Tibial nerve (tissue), 4 donors: ENCODE results near the gene NUP98. TPM values are rescaled to one million over a fixed set of nuclear protein-coding genes. Genes with fewer than 3 reads are reported as not detected.

Experiments
- DNase-seq, 2 donors: peaks; one replicate each; pipeline ENCODE4 v3.0.0-alpha.2; 2019; ENCODE audit warnings: low spot score in 2 of 2
- H3K27ac ChIP-seq, 4 donors: fragments of 200-600 bp; sonication (generic) in 3 of 4; one replicate each; pipeline ENCODE4 v1.5.1; 2017 to 2019; ENCODE audit warnings: mild to moderate bottlenecking in 1 of 4
- H3K27me3 ChIP-seq, 2 donors: fragments of 200-600 bp; sonication (generic) in 1 of 2; one replicate each; pipeline versions ENCODE4 v1.5.1 to v1.6.0; 2017 to 2019
- H3K36me3 ChIP-seq, 3 donors: fragments of 200-600 bp; sonication (generic); one replicate each; pipeline ENCODE4 v1.5.1; 2018 to 2019
- H3K4me1 ChIP-seq, 4 donors: fragments of 200-600 bp; sonication (generic) in 3 of 4; one replicate each; pipeline ENCODE4 v1.5.1; 2017 to 2019
- H3K4me3 ChIP-seq, 4 donors: fragments of 200-600 bp; sonication (generic) in 3 of 4; one replicate each; pipeline ENCODE4 v1.5.1; 2017 to 2019; ENCODE audit warnings: mild to moderate bottlenecking in 1 of 4, moderate library complexity in 1 of 4
- H3K9me3 ChIP-seq, 4 donors: fragments of 200-600 bp; sonication (generic) in 3 of 4; one replicate each; pipeline ENCODE4 v1.5.1; 2017 to 2019
- EP300 ChIP-seq, 2 donors: sonication (generic); formaldehyde crosslinking; IDR thresholded peaks; one replicate each; pipeline ENCODE4 v1.6.1; 2017; ENCODE audit warnings: antibody characterized with exemption in 2 of 2, mild to moderate bottlenecking in 1 of 2
- POLR2A ChIP-seq, 2 donors: fragments of 450-650 bp; IDR thresholded peaks; one replicate each; pipeline ENCODE4 v1.6.1; 2017; ENCODE audit warnings: antibody characterized with exemption in 2 of 2, mild to moderate bottlenecking in 2 of 2, moderate library complexity in 2 of 2
- WGBS, 2 donors: methylation state at CpG; one replicate each; pipeline ENCODE4 v1.1.5; 2018; 5-methylcytosine and 5-hydroxymethylcytosine counted together
- total RNA-seq, 4 donors: library from RNA; depleted of rRNA; stranded (reverse); fragments of >200 nt; gene quantifications; one replicate each; pipeline ENCODE4 v1.1.0, GENCODE V29; 2016
- TF ChIP-seq, protein P1 (sequence below), 5 experiments: fragments of 200-600 bp in 3 of 5; fragments of 450-650 bp in 2 of 5; sonication (generic) in 3 of 5; IDR thresholded peaks; one replicate each; pipeline ENCODE4 v1.5.1; 2016 to 2019; ENCODE audit warnings: antibody characterized with exemption in 5 of 5, mild to moderate bottlenecking in 3 of 5, moderate library complexity in 2 of 5

Gene NUP98
- total RNA-seq, 4 donors from 2014 or later = 75.3 to 193 (median 115) TPM

DNA sequence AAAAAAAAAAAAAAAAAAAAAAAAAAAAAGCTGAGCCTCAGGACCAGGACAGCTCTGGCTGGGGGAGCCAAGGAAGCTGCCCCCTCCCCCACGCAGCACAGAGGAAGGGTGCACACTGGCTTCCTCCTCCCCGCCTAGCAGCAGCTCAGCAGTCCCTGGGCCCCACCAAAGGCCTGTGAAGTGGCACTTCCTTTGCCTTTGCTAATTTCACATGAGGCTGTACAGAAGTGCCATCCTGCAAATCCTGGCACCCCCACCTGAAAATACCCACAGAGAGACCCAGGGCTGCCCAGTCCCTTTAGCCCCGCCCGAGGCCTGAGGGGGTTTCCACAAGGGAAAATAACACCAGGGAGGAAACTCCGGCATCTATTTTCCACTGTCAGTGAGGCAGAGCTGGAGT lies 39.5 kb upstream of the NUP98 start:
- H3K36me3 ChIP-seq = peaks cover 0 to 9% (median 0%) of the 10 kb centered on the region in 3 donors
- no peaks in the 10 kb centered on the region for H3K9me3 ChIP-seq
- 64 to 81% methylated on average over 5 of the region's 5 CpGs for WGBS, 2 donors
- H3K4me3 ChIP-seq = peak overlapping the region in 1 of 4 donors; percentile 15
- H3K27ac ChIP-seq = peak overlapping the region in 2 of 4 donors; percentile 36 to 43
- H3K27me3 ChIP-seq = no peaks in the 10 kb centered on the region
- H3K4me1 ChIP-seq = peaks cover 0 to 84% (median 50%) of the 10 kb centered on the region in 4 donors
- TF ChIP-seq, protein P1, sequence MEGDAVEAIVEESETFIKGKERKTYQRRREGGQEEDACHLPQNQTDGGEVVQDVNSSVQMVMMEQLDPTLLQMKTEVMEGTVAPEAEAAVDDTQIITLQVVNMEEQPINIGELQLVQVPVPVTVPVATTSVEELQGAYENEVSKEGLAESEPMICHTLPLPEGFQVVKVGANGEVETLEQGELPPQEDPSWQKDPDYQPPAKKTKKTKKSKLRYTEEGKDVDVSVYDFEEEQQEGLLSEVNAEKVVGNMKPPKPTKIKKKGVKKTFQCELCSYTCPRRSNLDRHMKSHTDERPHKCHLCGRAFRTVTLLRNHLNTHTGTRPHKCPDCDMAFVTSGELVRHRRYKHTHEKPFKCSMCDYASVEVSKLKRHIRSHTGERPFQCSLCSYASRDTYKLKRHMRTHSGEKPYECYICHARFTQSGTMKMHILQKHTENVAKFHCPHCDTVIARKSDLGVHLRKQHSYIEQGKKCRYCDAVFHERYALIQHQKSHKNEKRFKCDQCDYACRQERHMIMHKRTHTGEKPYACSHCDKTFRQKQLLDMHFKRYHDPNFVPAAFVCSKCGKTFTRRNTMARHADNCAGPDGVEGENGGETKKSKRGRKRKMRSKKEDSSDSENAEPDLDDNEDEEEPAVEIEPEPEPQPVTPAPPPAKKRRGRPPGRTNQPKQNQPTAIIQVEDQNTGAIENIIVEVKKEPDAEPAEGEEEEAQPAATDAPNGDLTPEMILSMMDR (IDR thresholded peaks at IDR 0.05) = no peak
- TF ChIP-seq EP300 (IDR thresholded peaks at IDR 0.05) = no peak
- DNase-seq = no peak

DNA sequence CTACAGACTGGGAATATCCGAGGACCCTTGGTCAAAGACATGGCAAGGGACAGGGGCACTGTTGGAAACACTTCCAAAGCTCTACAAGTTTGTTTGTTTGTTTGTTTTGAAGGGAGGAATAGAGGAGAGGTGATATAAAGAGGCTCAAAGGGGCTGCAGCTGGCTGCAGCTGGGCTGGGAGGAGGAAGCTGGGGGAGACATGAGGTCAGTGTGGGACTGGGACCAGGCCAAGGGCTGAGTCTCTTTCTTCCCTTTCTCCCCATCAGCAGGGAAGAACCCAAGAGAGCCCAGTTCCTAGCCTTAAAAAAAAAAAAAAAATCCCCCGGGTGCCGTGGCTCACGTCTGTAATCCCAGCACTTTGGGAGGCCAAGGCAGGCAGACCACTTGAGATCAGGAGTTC lies 38.4 kb upstream of the NUP98 start:
- no peak overlapping the region for H3K4me3 ChIP-seq
- no peaks in the 10 kb centered on the region for H3K9me3 ChIP-seq
- TF ChIP-seq POLR2A (IDR thresholded peaks at IDR 0.05) (no peak), EP300 (IDR thresholded peaks at IDR 0.05) (no peak)
- TF ChIP-seq, protein P1 (IDR thresholded peaks at IDR 0.05) = no peak
- peaks cover 0 to 17% (median 0%) of the 10 kb centered on the region in 3 donors for H3K36me3 ChIP-seq
- H3K27ac ChIP-seq = peak overlapping the region in 2 of 4 donors; percentile 52 to 71
- peaks cover 0 to 85% (median 59%) of the 10 kb centered on the region in 4 donors for H3K4me1 ChIP-seq
- 62% methylated on average over 4 of the region's 4 CpGs for WGBS, 2 donors
- no peak for DNase-seq
- H3K27me3 ChIP-seq = no peaks in the 10 kb centered on the region

DNA sequence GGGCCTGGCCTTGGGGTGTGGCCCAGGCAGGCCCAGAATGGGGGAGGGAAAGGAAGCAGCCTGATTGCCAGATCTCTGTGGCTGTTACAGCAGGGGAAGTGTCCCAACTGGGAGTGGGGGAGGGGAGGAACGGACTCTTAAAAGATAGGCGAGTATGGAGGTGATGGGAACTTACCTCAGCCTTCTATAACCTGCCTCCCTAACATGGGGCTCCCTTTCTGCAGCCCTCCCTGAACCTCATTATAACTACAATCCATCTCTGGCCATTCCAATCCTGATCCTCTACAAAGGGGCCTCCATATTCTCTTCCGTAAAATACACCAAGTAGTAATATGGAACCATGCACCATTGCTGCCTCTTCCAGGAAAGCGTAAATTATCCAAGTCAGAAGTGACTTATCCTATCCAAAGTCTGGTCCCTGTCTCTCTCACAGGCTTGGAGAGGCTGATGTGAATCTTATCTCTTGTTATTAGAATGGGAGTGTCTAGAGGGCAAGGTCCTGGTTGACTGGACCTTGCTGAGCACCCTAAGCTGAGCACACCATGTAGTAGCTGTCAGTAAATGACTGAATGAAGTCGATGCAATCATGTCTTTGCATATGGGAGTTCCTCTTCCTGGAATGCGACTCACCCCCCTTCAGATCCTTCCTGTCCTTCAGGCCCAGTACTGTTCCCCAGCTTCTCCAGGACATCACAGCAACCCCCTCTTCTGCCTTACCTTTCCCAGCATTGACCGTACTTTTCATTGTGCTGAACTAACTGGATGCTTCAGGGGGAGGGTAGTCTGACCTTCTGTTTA lies 37.5 kb upstream of the NUP98 start:
- Histone ChIP-seq H3K36me3 (peaks cover 0 to 26% (median 0%) of the 10 kb centered on the region in 3 donors), H3K27me3 (no peaks in the 10 kb centered on the region), H3K4me1 (peaks cover 0 to 81% (median 59%) of the 10 kb centered on the region in 4 donors), H3K27ac (peak overlapping the region in 3 of 4 donors; percentile 21 to 71 (median 52)), H3K9me3 (no peaks in the 10 kb centered on the region), H3K4me3 (no peak overlapping the region)
- TF ChIP-seq POLR2A (IDR thresholded peaks at IDR 0.05) = no peak
- peak in 1 of 2 donors; percentile 33 for TF ChIP-seq EP300 (IDR thresholded peaks at IDR 0.05)
- WGBS, 2 donors = 74 to 78% methylated on average over 7 of the region's 7 CpGs
- DNase-seq = peak; percentile 27 to 63

- 59 to 80% methylated on average over 4 of the region's 4 CpGs for WGBS, 2 donors
- TF ChIP-seq POLR2A (IDR thresholded peaks at IDR 0.05) (no peak), EP300 (IDR thresholded peaks at IDR 0.05) (no peak)
- TF ChIP-seq, protein P1 (IDR thresholded peaks at IDR 0.05) = no peak
- H3K36me3 ChIP-seq = peaks cover 0 to 32% (median 0%) of the 10 kb centered on the region in 3 donors
- H3K27me3 ChIP-seq = no peaks in the 10 kb centered on the region
- H3K27ac ChIP-seq = peak overlapping the region in 2 of 4 donors; percentile 21 to 23
- no peak for DNase-seq
- H3K9me3 ChIP-seq = no peaks in the 10 kb centered on the region
- H3K4me1 ChIP-seq = peaks cover 0 to 75% (median 56%) of the 10 kb centered on the region in 4 donors
- no peak overlapping the region for H3K4me3 ChIP-seq
Observed at GRCh38 chr11:3834349-3834663, 37.0 kb upstream of the NUP98 start.

DNA sequence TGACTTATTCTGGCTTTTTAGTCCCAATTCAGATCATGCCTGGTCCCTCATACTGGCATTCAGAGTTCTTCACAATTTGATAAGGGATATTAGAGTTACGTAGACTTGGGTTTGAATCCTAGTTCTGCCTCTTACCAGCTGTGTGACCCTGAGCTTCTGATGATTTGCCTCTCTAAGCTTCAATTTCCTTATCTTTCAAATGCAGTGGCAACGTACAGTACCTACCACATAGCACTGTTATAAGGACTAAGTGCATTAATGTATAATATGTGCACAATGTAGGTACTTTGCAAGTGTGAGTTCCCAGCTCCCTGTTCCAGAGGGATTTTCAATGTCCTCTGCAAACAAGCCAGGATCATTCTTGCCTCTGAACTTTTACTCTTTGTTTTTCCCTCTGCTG lies 36.1 kb upstream of the NUP98 start:
- H3K4me3 ChIP-seq = no peak overlapping the region
- H3K36me3 ChIP-seq = peaks cover 0 to 34% (median 0%) of the 10 kb centered on the region in 3 donors
- no peaks in the 10 kb centered on the region for H3K9me3 ChIP-seq
- H3K4me1 ChIP-seq = peaks cover 0 to 67% (median 50%) of the 10 kb centered on the region in 4 donors
- H3K27me3 ChIP-seq = no peaks in the 10 kb centered on the region
- no peak for DNase-seq
- no peak overlapping the region for H3K27ac ChIP-seq
- TF ChIP-seq POLR2A (IDR thresholded peaks at IDR 0.05) = no peak
- TF ChIP-seq EP300 (IDR thresholded peaks at IDR 0.05) = no peak
- TF ChIP-seq, protein P1 (IDR thresholded peaks at IDR 0.05) = no peak
- 89% methylated on average over 2 of the region's 2 CpGs for WGBS, 2 donors
